Measurements from ENCODE around the gene MSI2. TPM values are rescaled to one million over a fixed set of nuclear protein-coding genes. Genes with fewer than 3 reads are reported as not detected.

The MSI2 gene
- total RNA-seq, 1 experiment from 2014 or later, result 174 TPM

- peak overlapping the region; percentile 0 for H3K27ac Mint-ChIP-seq (ENCODE audit: unreplicated experiment)
- ChIA-PET POLR2A (no interaction called here), CTCF (no interaction called here)
- Histone ChIP-seq H3K36me3 (ENCODE audit: control insufficient read depth, insufficient read depth, low read length) (no peaks in the 10 kb centered on the region; the same call in 1 of the 2 replicates), H3K9me3 (no peaks in the 10 kb centered on the region), H3K4me1 (peaks cover 41% of the 10 kb centered on the region), H3K27me3 (replicated peaks; ENCODE audit: control insufficient read depth, insufficient read depth, low read length) (no peaks in the 10 kb centered on the region), H3K4me3 (ENCODE audit: low read depth, low read length) (no peak overlapping the region)
- H3K4me3 Mint-ChIP-seq (ENCODE audit: unreplicated experiment), result no peak overlapping the region
- peaks cover 53% of the 10 kb centered on the region for H3K4me1 Mint-ChIP-seq (ENCODE audit: low read depth, unreplicated experiment)
- BruUV-seq (replicated peaks), result no TSS peak
- DNase-seq, result no peak
- no peaks in the 10 kb centered on the region for H3K27me3 Mint-ChIP-seq (ENCODE audit: insufficient read depth, unreplicated experiment)
- no peak for TF ChIP-seq CTCF (IDR thresholded peaks at IDR 0.05; ENCODE audit: insufficient read depth in 1 of 2, low read depth in 1 of 2, low read length in 1 of 2, severe bottlenecking in 1 of 2, unreplicated experiment in 1 of 2)
- H3K36me3 Mint-ChIP-seq (ENCODE audit: insufficient read depth, unreplicated experiment), result peaks cover 51% of the 10 kb centered on the region
- no peaks in the 10 kb centered on the region for H3K9me3 Mint-ChIP-seq (ENCODE audit: unreplicated experiment)
- intact Hi-C loops (cut with micrococcal nuclease; ENCODE audit: unreplicated experiment), result no loop called here
These were observed 288.6 kb downstream of the MSI2 start for GRCh38 chr17:57544834-57545463.

DNA sequence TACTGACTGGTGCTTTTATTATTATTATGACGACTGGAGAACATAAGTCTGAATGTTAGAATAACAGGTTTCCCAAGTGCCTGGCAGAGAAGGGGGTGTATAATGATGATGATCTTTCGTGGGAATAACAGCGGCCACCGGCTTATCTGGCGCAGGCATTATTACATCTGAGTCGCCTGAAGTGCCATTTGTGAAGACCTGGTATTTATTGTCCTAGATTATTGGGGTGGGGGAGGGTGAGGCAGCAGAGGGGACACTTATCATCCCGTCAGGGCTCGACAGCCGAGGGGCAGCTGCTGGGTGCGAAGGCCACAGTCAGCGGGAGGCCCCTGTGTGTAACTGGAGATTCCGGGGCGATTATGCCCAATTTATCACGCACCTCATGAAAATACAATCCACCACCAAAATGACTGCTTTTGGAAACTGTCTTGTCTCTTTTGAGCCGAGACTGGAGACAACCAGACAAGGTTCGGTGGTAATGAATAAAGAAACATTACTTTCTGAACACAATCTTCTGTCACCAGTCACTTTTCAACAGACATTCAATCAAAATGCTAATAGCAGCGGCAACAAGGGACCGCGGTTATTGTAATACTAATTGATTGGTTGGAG, 289.5 kb downstream of the MSI2 start:
- BruUV-seq (replicated peaks), result no TSS peak
- no peaks in the 10 kb centered on the region; the same call in 1 of the 2 replicates for H3K36me3 ChIP-seq (ENCODE audit: control insufficient read depth, insufficient read depth, low read length)
- ChIA-PET POLR2A (no interaction called here), CTCF (no interaction called here)
- H3K4me1 Mint-ChIP-seq (ENCODE audit: low read depth, unreplicated experiment), result peaks cover 50% of the 10 kb centered on the region
- H3K4me3 ChIP-seq (ENCODE audit: low read depth, low read length), result no peak overlapping the region
- intact Hi-C loops (cut with micrococcal nuclease; ENCODE audit: unreplicated experiment), result no loop called here
- H3K9me3 ChIP-seq, result no peaks in the 10 kb centered on the region
- H3K27me3 Mint-ChIP-seq (ENCODE audit: insufficient read depth, unreplicated experiment), result no peaks in the 10 kb centered on the region
- no peak for TF ChIP-seq CTCF (IDR thresholded peaks at IDR 0.05; ENCODE audit: insufficient read depth in 1 of 2, low read depth in 1 of 2, low read length in 1 of 2, severe bottlenecking in 1 of 2, unreplicated experiment in 1 of 2)
- H3K27me3 ChIP-seq (replicated peaks; ENCODE audit: control insufficient read depth, insufficient read depth, low read length), result no peaks in the 10 kb centered on the region
- H3K27ac Mint-ChIP-seq (ENCODE audit: unreplicated experiment), result peak overlapping the region; percentile 0
- peaks cover 55% of the 10 kb centered on the region for H3K36me3 Mint-ChIP-seq (ENCODE audit: insufficient read depth, unreplicated experiment)
- peak in 1 of 2 experiments; percentile 66 for DNase-seq
- no peaks in the 10 kb centered on the region for H3K9me3 Mint-ChIP-seq (ENCODE audit: unreplicated experiment)
- peaks cover 41% of the 10 kb centered on the region for H3K4me1 ChIP-seq
- H3K4me3 Mint-ChIP-seq (ENCODE audit: unreplicated experiment), result no peak overlapping the region

GRCh38 chr17:57548421-57549410, 292.4 kb downstream of the MSI2 start:
- no TSS peak for BruUV-seq (replicated peaks)
- H3K36me3 Mint-ChIP-seq (ENCODE audit: insufficient read depth, unreplicated experiment), result peaks cover 52% of the 10 kb centered on the region
- no peaks in the 10 kb centered on the region; the same call in none of the 2 replicates for H3K36me3 ChIP-seq (ENCODE audit: control insufficient read depth, insufficient read depth, low read length)
- H3K4me1 Mint-ChIP-seq (ENCODE audit: low read depth, unreplicated experiment), result peaks cover 36% of the 10 kb centered on the region
- H3K4me3 Mint-ChIP-seq (ENCODE audit: unreplicated experiment), result no peak overlapping the region
- ChIA-PET POLR2A (interaction anchor here (0.6 kb wide), 1 partner anchor 11 kb away, joined by 5 read pairs; no protein-coding TSS in a partner anchor), CTCF (interaction anchor here (0.6 kb wide), 3 partner anchors 54 to 1787 kb away, joined by 3 to 4 read pairs (median 4); no protein-coding TSS in a partner anchor)
- TF ChIP-seq CTCF (IDR thresholded peaks at IDR 0.05; ENCODE audit: insufficient read depth in 1 of 2, low read depth in 1 of 2, low read length in 1 of 2, severe bottlenecking in 1 of 2, unreplicated experiment in 1 of 2), result no peak
- H3K27ac Mint-ChIP-seq (ENCODE audit: unreplicated experiment), result peak overlapping the region; percentile 46
- DNase-seq, result no peak
- no peaks in the 10 kb centered on the region for H3K27me3 Mint-ChIP-seq (ENCODE audit: insufficient read depth, unreplicated experiment)
- peaks cover 36% of the 10 kb centered on the region for H3K4me1 ChIP-seq
- H3K27me3 ChIP-seq (replicated peaks; ENCODE audit: control insufficient read depth, insufficient read depth, low read length), result no peaks in the 10 kb centered on the region
- H3K9me3 ChIP-seq, result no peaks in the 10 kb centered on the region
- no peaks in the 10 kb centered on the region for H3K9me3 Mint-ChIP-seq (ENCODE audit: unreplicated experiment)
- H3K4me3 ChIP-seq (ENCODE audit: low read depth, low read length), result no peak overlapping the region
- intact Hi-C loops (cut with micrococcal nuclease; ENCODE audit: unreplicated experiment), result no loop called here
